ENCODE data around the gene CLIC5. TPM values are rescaled to one million over a fixed set of nuclear protein-coding genes. Genes with fewer than 3 reads are reported as not detected.

Gene CLIC5
- total RNA-seq, 1 experiment from 2014 or later, result not detected

DNA sequence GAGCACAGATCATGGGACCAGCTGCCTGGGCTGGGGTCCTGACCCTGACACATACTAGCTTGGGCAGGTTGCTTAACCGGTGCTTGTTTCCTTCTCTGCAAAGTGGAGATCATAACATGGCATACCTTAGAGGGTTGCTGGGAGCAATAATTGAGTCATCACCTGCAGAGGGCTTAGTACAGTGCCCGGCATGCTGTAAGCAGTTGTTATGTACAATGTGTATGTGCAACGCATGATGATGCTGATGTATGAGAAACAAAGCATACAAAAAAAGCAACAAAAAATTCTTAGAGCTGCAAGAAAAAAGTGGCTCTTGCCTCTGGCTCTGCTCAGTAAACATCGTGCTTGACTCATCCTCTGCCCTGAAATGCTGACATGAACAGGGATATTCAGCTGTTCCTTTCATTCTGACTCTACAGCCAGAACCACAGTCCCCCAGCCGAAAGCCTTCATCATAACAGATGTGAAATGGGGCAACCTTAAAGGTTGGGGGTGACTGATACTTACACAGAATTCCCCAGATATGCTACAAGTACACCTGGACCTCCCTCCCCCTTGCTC is 91.7 kb downstream of the CLIC5 start:
- no TSS peak for BruUV-seq (replicated peaks)
- peak overlapping the region; percentile 39 for H3K27ac Mint-ChIP-seq (ENCODE audit: low read depth, unreplicated experiment)
- ChIA-PET POLR2A (interaction anchor here (0.6 to 1.1 kb wide), 2 partner anchors 36 to 77 kb away, joined by 3 read pairs; no protein-coding TSS in a partner anchor), CTCF (interaction anchor here (0.6 to 5.0 kb wide), 10 partner anchors 14 to 1448 kb away, joined by 3 to 64 read pairs (median 8); no protein-coding TSS in a partner anchor)
- no peak for TF ChIP-seq CTCF (IDR thresholded peaks at IDR 0.05; ENCODE audit: unreplicated experiment)
- peak; percentile 53 for DNase-seq (ENCODE audit: unreplicated experiment)
- no peaks in the 10 kb centered on the region for H3K9me3 Mint-ChIP-seq (ENCODE audit: unreplicated experiment)
- no peaks in the 10 kb centered on the region for H3K27me3 Mint-ChIP-seq (ENCODE audit: insufficient read depth, unreplicated experiment)
- H3K4me1 Mint-ChIP-seq (ENCODE audit: insufficient read depth, unreplicated experiment), result peaks cover 6% of the 10 kb centered on the region
- no peak overlapping the region for H3K4me3 Mint-ChIP-seq (ENCODE audit: unreplicated experiment)
- intact Hi-C loops (cut with micrococcal nuclease), result loop anchor here (2.0 to 10.0 kb wide), 4 partner anchors 209 to 1449 kb away; no protein-coding TSS in a partner anchor
- H3K36me3 Mint-ChIP-seq (ENCODE audit: insufficient read depth, unreplicated experiment), result no peaks in the 10 kb centered on the region

DNA sequence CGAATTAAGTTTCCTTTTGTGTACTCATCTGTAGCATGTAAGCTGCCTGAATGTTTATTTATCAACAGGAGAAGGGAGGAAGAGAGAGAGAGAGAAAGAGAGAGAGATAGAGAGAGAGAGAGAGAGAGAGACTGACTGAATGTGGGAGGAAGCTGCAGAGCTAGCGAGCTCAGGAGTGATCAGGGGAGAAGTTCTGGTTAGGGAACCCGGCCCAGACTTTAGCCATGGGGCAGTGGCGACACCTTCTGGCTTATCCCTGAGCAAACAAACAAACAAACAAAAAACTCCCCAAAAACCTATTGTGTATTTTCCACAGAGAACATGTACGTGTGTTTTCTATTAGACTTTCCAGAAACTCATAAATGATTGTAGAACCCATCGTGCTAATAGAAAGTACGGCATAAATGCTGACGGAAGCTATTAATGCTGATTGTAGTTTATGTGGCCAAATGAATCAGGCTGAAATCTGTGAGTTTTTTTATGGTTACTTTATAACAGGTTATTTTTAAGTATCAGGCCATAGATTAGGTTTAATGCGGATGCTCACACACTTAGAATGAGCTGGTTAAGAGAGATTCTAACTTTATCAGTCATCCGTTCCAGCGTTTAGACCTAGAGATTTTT is 92.8 kb downstream of the CLIC5 start:
- Mint-ChIP-seq H3K27me3 (ENCODE audit: insufficient read depth, unreplicated experiment) (no peaks in the 10 kb centered on the region), H3K9me3 (ENCODE audit: unreplicated experiment) (no peaks in the 10 kb centered on the region), H3K4me3 (ENCODE audit: unreplicated experiment) (no peak overlapping the region), H3K36me3 (ENCODE audit: insufficient read depth, unreplicated experiment) (no peaks in the 10 kb centered on the region), H3K4me1 (ENCODE audit: insufficient read depth, unreplicated experiment) (peaks cover 6% of the 10 kb centered on the region), H3K27ac (ENCODE audit: low read depth, unreplicated experiment) (peak overlapping the region; percentile 39)
- peak; percentile 73 for DNase-seq (ENCODE audit: unreplicated experiment)
- no TSS peak for BruUV-seq (replicated peaks)
- intact Hi-C loops (cut with micrococcal nuclease), result loop anchor here (1.0 to 10.0 kb wide), 7 partner anchors 208 to 1448 kb away; no protein-coding TSS in a partner anchor
- CTCF ChIA-PET, result interaction anchor here (0.6 to 5.0 kb wide), 52 partner anchors 8 to 1462 kb away, joined by 3 to 64 read pairs (median 4); no protein-coding TSS in a partner anchor
- POLR2A ChIA-PET, result interaction anchor here (0.6 to 2.2 kb wide), 6 partner anchors 36 to 1448 kb away, joined by 3 to 9 read pairs (median 3); no protein-coding TSS in a partner anchor
- TF ChIP-seq CTCF (IDR thresholded peaks at IDR 0.05; ENCODE audit: unreplicated experiment), result peak; percentile 64

DNA sequence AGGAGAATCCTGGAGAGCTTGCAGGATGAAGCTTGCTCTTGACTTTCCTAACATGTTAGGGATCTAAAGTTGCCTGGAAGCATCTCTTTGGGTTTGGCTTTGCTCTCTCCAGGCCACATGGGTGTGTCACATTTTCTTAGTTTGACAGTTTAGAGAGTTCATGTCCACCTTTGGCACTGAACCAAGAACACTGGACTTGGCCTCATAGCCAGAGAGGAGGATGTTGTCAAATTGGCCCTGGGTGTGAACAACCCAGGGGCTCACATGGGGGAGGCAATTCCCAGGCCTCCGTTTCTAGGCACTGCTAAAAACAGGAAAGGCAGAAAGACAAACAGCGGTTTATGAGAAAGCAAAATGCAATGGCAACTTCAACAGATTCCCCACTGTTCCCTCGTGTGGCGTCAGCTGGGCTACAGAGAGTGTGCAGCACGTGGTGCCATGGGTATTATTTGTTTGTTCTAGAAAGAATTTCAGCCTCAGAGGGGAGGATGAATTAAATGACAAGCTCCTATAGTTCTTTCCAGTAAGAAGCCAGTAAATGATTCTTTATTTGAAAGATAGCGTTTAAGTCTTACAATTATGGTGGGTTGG is 93.9 kb downstream of the CLIC5 start:
- peaks cover 6% of the 10 kb centered on the region for H3K4me1 Mint-ChIP-seq (ENCODE audit: insufficient read depth, unreplicated experiment)
- CTCF ChIA-PET, result interaction anchor here (0.6 to 5.0 kb wide), 33 partner anchors 8 to 1445 kb away, joined by 3 to 64 read pairs (median 5); no protein-coding TSS in a partner anchor
- H3K9me3 Mint-ChIP-seq (ENCODE audit: unreplicated experiment), result no peaks in the 10 kb centered on the region
- intact Hi-C loops (cut with micrococcal nuclease), result loop anchor here (1.0 to 10.0 kb wide), 7 partner anchors 207 to 1447 kb away; no protein-coding TSS in a partner anchor
- no peak for DNase-seq (ENCODE audit: unreplicated experiment)
- no peak for TF ChIP-seq CTCF (IDR thresholded peaks at IDR 0.05; ENCODE audit: unreplicated experiment)
- no peak overlapping the region for H3K27ac Mint-ChIP-seq (ENCODE audit: low read depth, unreplicated experiment)
- H3K36me3 Mint-ChIP-seq (ENCODE audit: insufficient read depth, unreplicated experiment), result no peaks in the 10 kb centered on the region
- BruUV-seq (replicated peaks), result no TSS peak
- no peaks in the 10 kb centered on the region for H3K27me3 Mint-ChIP-seq (ENCODE audit: insufficient read depth, unreplicated experiment)
- H3K4me3 Mint-ChIP-seq (ENCODE audit: unreplicated experiment), result no peak overlapping the region
- POLR2A ChIA-PET, result interaction anchor here (0.6 to 2.2 kb wide), 3 partner anchors 501 to 1291 kb away, joined by 3 to 9 read pairs (median 3); no protein-coding TSS in a partner anchor

Measured in MCF 10A (cell line).